Gastroesophageal sphincter (tissue), 4 donors: ENCODE measurements around the gene VAMP8. TPM values are rescaled to one million over a fixed set of nuclear protein-coding genes. Genes with fewer than 3 reads are reported as not detected.
"Not testable (repeated sequence)": the region's sequence is repeated elsewhere in the genome, so short reads cannot be mapped to it uniquely, and the experiment has no call there.

ENCODE experiments used
- ATAC-seq: fragments of 150-250 bp; one replicate; pipeline ENCODE4 v1.9.1; 2016; ENCODE audit warnings: mild to moderate bottlenecking, moderate library complexity
- H3K27ac ChIP-seq, 4 donors: fragments of 200-600 bp; sonication (generic) in 3 of 4; 1 replicate in 3 of 4; 2 replicates in 1 of 4; pipeline ENCODE4 v1.5.1; 2016 to 2019
- H3K27me3 ChIP-seq: fragments of 200-600 bp; sonication (generic); one replicate; pipeline ENCODE4 v1.5.1; 2019
- H3K36me3 ChIP-seq, 2 donors: fragments of 200-600 bp; sonication (generic); one replicate each; pipeline ENCODE4 v1.5.1; 2019; ENCODE audit warnings: control low read depth in 1 of 2
- H3K4me1 ChIP-seq, 3 donors: fragments of 200-600 bp; sonication (generic); 1 replicate in 2 of 3; 2 replicates in 1 of 3; pipeline ENCODE4 v1.5.1; 2016 to 2019; ENCODE audit warnings: control low read depth in 2 of 3
- H3K4me3 ChIP-seq, 2 donors: fragments of 200-600 bp; sonication (generic); one replicate each; pipeline ENCODE4 v1.5.1; 2019; ENCODE audit warnings: mild to moderate bottlenecking in 1 of 2, moderate library complexity in 1 of 2
- H3K9me3 ChIP-seq, 3 donors: fragments of 200-600 bp; sonication (generic); one replicate each; pipeline ENCODE4 v1.5.1; 2017 to 2019; ENCODE audit warnings: control low read depth in 2 of 3
- EP300 ChIP-seq: sonication (generic); formaldehyde crosslinking; IDR thresholded peaks from one replicate; pipeline ENCODE4 v1.6.1; 2017; ENCODE audit warnings: antibody characterized with exemption, mild to moderate bottlenecking
- POLR2A ChIP-seq, 2 donors: fragments of 450-650 bp; IDR thresholded peaks; one replicate each; pipeline ENCODE4 v1.6.1; 2017; ENCODE audit warnings: antibody characterized with exemption in 2 of 2, mild to moderate bottlenecking in 2 of 2, moderate library complexity in 1 of 2
- POLR2AphosphoS5 ChIP-seq: sonication (generic); formaldehyde crosslinking; IDR thresholded peaks from one replicate; pipeline ENCODE4 v1.6.1; 2017; ENCODE audit warnings: antibody characterized with exemption
- WGBS, 2 donors: methylation state at CpG; one replicate each; pipeline ENCODE4 v1.1.5; 2018; ENCODE audit warnings: low coverage in 1 of 2; 5-methylcytosine and 5-hydroxymethylcytosine counted together
- total RNA-seq, 4 donors: library from RNA; depleted of rRNA; stranded (reverse); fragments of >200 nt; gene quantifications; one replicate each; pipeline ENCODE4 v1.1.0, GENCODE V29; 2016
- TF ChIP-seq, protein P1 (sequence below), 4 experiments: fragments of 200-600 bp in 2 of 4; fragments of 450-650 bp in 2 of 4; sonication (generic) in 1 of 4; IDR thresholded peaks; one replicate each; pipeline ENCODE4 v1.5.1; 2017 to 2019; ENCODE audit warnings: antibody characterized with exemption in 4 of 4, mild to moderate bottlenecking in 2 of 4, moderate library complexity in 2 of 4

The VAMP8 gene
- total RNA-seq, 4 donors from 2014 or later = 4.9 to 30.5 (median 13.6) TPM; not detected in 1

DNA sequence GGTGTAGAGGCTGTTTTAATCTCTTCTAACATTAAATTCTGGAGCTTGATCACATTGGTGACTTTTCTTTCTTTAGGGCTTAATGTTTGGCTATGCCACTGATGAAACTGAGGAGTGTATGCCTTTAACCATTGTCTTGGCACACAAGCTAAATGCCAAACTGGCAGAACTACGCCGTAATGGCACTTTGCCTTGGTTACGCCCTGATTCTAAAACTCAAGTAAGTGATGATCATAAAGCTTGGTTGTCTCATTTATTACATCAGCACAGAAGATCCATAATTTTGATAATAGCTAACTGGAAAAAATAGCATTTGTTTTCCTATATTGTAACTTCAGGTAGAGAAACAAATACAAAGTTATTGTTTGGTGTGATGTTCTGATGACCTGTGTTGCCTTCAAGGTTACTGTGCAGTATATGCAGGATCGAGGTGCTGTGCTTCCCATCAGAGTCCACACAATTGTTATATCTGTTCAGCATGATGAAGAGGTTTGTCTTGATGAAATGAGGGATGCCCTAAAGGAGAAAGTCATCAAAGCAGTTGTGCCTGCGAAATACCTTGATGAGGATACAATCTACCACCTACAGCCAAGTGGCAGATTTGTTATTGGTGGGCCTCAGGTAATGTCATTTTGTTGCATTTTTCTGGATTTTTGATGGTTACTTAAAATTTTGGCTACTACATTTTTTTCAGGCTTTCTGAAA lies 35.5 kb upstream of the VAMP8 start:
- no peak for TF ChIP-seq EP300
- TF ChIP-seq POLR2AphosphoS5 = peak; percentile 28
- 53 to 56% methylated on average over 5 of the region's 5 CpGs for WGBS, 2 donors
- no peaks in the 10 kb centered on the region for H3K27me3 ChIP-seq
- no peak for ATAC-seq
- peaks cover 9 to 61% of the 10 kb centered on the region in 2 donors for H3K36me3 ChIP-seq
- peak overlapping the region; percentile 21 to 98 (median 97) for H3K27ac ChIP-seq
- no peaks in the 10 kb centered on the region for H3K9me3 ChIP-seq
- H3K4me3 ChIP-seq = peak overlapping the region in 1 of 2 donors; percentile 82
- H3K4me1 ChIP-seq = peaks cover 6 to 59% (median 29%) of the 10 kb centered on the region in 3 donors

DNA sequence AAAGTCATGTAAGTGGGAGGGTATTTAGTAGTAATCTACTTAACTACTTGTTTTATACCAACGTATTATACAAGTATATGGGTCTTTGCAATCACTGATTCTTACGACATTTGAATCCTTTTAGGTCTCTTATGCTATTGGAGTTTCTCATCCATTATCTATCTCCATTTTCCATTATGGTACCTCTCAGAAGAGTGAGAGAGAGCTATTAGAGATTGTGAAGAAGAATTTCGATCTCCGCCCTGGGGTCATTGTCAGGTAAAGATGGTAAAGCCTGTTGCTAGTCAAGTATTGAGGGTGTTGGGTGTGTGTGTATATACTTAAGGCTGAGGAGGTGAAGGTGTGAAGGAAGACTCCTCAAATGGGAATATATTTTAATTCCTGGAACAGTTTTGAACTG lies 34.6 kb upstream of the VAMP8 start:
- no peak for ATAC-seq
- H3K27ac ChIP-seq = peak overlapping the region in 3 of 4 donors; percentile 96 to 98 (median 98)
- 73 to 74% methylated on average over 4 of the region's 4 CpGs for whole genome bisulfite sequencing, 2 donors
- no peaks in the 10 kb centered on the region for H3K27me3 ChIP-seq
- peaks cover 4 to 52% (median 25%) of the 10 kb centered on the region in 3 donors for H3K4me1 ChIP-seq
- H3K9me3 ChIP-seq = no peaks in the 10 kb centered on the region
- H3K36me3 ChIP-seq = peaks cover 9 to 64% of the 10 kb centered on the region in 2 donors
- no peak overlapping the region for H3K4me3 ChIP-seq
- TF ChIP-seq, protein P1, sequence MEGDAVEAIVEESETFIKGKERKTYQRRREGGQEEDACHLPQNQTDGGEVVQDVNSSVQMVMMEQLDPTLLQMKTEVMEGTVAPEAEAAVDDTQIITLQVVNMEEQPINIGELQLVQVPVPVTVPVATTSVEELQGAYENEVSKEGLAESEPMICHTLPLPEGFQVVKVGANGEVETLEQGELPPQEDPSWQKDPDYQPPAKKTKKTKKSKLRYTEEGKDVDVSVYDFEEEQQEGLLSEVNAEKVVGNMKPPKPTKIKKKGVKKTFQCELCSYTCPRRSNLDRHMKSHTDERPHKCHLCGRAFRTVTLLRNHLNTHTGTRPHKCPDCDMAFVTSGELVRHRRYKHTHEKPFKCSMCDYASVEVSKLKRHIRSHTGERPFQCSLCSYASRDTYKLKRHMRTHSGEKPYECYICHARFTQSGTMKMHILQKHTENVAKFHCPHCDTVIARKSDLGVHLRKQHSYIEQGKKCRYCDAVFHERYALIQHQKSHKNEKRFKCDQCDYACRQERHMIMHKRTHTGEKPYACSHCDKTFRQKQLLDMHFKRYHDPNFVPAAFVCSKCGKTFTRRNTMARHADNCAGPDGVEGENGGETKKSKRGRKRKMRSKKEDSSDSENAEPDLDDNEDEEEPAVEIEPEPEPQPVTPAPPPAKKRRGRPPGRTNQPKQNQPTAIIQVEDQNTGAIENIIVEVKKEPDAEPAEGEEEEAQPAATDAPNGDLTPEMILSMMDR (IDR thresholded peaks at IDR 0.05) = no peak
- no peak for TF ChIP-seq EP300
- no peak for TF ChIP-seq POLR2A (IDR thresholded peaks at IDR 0.05)
- no peak for TF ChIP-seq POLR2AphosphoS5

DNA sequence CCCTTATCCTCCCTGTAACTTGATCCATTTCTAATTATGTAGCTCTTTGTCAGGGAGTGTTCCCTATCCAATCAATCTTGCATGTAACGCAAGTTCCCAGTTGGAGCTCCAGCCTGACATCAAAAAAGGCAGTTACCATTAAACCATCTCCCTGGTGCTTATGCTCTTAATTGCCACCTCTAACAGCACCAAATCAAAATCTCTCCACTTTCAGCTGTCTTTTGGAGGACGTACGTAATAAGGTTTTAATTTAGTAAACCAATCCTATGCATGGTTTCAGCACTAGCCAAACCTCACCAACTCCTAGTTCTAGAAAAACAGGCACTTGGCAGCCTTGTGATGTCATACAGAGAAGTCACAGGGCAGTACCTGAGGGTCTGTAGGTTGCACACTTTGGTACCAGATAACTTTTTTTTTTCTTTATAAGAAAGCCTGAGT lies 33.1 kb upstream of the VAMP8 start:
- not testable (repeated sequence) for H3K9me3 ChIP-seq, H3K4me3 ChIP-seq, ATAC-seq, H3K27me3 ChIP-seq
- Histone ChIP-seq H3K4me1 (peaks cover 4 to 52% (median 25%) of the 10 kb centered on the region in 3 donors), H3K27ac (peak overlapping the region; percentile 53 to 96 (median 65)), H3K36me3 (peaks cover 9 to 78% of the 10 kb centered on the region in 2 donors)
- WGBS, 2 donors = 32 to 50% methylated on average over 2 to 3 of the region's 3 CpGs

DNA sequence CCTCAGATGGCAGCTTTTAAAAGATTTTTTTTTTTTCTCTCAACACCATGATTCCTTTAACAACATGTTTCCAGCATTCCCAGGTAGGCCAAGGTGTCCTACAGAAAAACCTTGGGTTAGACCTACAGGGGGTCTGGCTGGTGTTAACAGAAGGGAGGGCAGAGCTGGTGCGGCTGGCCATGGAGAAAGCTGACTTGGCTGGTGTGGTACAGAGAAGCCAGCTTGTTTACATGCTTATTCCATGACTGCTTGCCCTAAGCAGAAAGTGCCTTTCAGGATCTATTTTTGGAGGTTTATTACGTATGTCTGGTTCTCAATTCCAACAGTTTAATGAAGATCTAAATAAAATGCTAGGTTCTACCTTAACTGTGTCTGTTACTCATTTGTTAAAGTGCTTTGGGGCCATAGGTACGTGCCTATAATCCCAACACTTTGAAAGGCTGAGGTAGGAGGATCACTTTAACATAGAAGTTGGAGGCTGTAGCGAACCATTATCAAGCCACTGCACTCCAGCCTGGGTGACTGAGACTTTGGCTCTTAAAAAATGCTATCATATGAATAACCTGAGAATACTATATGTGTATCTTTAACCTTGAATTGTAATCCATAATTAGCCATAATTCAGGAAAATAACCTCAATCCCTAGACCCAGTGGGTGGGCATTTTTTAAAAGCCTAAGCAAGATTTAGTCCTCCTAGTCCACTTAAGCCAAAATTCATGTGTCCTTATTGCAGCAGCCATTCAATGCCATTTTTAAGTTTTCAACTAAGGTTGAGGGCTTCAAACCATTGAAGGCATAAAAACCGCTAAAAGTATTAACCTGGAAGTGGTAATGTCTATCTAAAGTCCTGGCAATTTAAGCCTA lies 32.2 kb upstream of the VAMP8 start:
- Histone ChIP-seq H3K4me1 (peaks cover 4 to 52% (median 25%) of the 10 kb centered on the region in 3 donors), H3K27ac (peak overlapping the region; percentile 52 to 73 (median 60)), H3K36me3 (peaks cover 9 to 87% of the 10 kb centered on the region in 2 donors)
- TF ChIP-seq POLR2A (IDR thresholded peaks at IDR 0.05) (peak in 1 of 2 donors; percentile 2), POLR2AphosphoS5 (peak; percentile 54)
- not testable (repeated sequence) for H3K9me3 ChIP-seq, H3K4me3 ChIP-seq, H3K27me3 ChIP-seq
- WGBS, 2 donors = 55 to 65% methylated on average over 4 of the region's 5 CpGs
- peak; percentile 35 for ATAC-seq

DNA sequence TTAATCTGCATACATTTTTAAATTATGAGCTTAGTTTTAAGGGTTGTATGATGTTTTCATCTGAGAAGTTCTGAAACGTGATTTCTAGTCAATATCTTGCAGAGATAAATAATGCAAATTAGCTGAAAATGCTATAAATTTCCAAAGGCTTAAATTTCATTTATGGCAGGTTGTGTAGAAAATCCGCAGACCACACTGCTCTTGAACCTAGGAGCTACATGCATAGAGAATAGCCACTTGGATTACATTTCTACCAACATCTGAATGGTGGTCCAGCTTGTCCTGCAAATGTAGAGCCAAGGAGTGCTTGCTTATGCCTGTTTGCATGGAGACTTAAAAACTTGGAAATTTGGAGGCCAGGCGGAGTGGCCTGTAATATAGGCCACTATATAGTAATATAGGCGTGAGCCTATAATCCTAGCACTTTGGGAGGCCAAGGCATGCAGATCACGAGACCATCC lies 31.6 kb upstream of the VAMP8 start:
- ATAC-seq = no peak
- H3K27me3 ChIP-seq = no peaks in the 10 kb centered on the region
- 66 to 85% methylated on average over 4 to 5 of the region's 5 CpGs for WGBS, 2 donors
- TF ChIP-seq POLR2A (IDR thresholded peaks at IDR 0.05) (no peak), EP300 (no peak)
- TF ChIP-seq, protein P1 (IDR thresholded peaks at IDR 0.05) = no peak
- H3K4me3 ChIP-seq = no peak overlapping the region
- no peaks in the 10 kb centered on the region for H3K9me3 ChIP-seq
- peaks cover 9 to 93% of the 10 kb centered on the region in 2 donors for H3K36me3 ChIP-seq
- H3K4me1 ChIP-seq = peaks cover 4 to 47% (median 23%) of the 10 kb centered on the region in 3 donors
- H3K27ac ChIP-seq = peak overlapping the region in 3 of 4 donors; percentile 52 to 73 (median 57)

DNA sequence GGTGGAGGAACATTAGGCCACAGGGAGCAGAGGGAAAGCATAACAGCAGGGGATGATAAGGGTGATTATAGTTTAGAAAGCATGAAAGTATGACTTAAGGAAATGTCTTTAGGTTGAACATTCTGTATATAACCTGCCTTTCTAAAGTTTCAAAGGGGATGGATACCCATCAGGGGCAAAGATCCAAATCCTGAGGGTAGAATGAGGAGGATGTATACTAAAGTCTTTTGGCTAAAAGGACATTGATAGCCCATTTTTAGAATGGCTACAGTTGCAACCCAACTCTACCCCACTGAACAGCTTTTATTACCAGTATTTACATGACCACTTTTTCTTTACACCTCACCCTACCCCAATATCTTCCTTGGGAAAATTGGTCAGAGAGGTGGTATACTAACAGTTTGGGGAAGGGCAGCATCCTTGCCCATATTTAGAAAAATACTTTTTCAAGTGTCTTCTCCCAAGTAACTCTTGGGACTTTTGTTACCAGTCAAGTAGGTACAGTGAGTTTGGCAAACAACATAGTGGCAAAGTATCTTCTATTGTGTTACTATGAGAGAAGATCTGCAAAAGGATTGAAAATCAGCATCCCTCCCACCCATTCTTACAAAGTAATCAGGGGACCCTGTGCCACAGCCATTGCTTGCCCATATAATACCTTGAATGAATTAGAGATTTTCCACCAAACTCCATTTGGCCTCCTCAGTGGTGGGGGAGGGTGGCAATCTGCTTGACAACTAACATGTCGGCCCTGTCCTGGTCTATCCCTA lies 30.1 kb upstream of the VAMP8 start:
- no peaks in the 10 kb centered on the region for H3K27me3 ChIP-seq
- peak overlapping the region in 1 of 4 donors; percentile 73 for H3K27ac ChIP-seq
- TF ChIP-seq EP300 = no peak
- TF ChIP-seq, protein P1 (IDR thresholded peaks at IDR 0.05) = no peak
- TF ChIP-seq POLR2A (IDR thresholded peaks at IDR 0.05) = no peak
- TF ChIP-seq POLR2AphosphoS5 = no peak
- H3K4me1 ChIP-seq = peaks cover 0 to 41% (median 10%) of the 10 kb centered on the region in 3 donors
- no peaks in the 10 kb centered on the region for H3K9me3 ChIP-seq
- WGBS, 2 donors = 83% methylated on average over 1 of the region's 1 CpG; no CpG with 5 or more reads in 1 of the 2 donors
- H3K4me3 ChIP-seq = no peak overlapping the region
- ATAC-seq = no peak
- H3K36me3 ChIP-seq = peaks cover 6 to 93% of the 10 kb centered on the region in 2 donors
